NCI-H1105 treated with DMSO at 0.1 percent for 48 hours (cell line): ENCODE results near the gene GPR158.
"Not testable (repeated sequence)": the region's sequence is repeated elsewhere in the genome, so short reads cannot be mapped to it uniquely, and the experiment has no call there.

ENCODE experiments used
- DNase-seq: peaks from one replicate; lab custom pipeline; 2025; lab: John Stamatoyannopoulos, UW

GPR158 gene, protein sequence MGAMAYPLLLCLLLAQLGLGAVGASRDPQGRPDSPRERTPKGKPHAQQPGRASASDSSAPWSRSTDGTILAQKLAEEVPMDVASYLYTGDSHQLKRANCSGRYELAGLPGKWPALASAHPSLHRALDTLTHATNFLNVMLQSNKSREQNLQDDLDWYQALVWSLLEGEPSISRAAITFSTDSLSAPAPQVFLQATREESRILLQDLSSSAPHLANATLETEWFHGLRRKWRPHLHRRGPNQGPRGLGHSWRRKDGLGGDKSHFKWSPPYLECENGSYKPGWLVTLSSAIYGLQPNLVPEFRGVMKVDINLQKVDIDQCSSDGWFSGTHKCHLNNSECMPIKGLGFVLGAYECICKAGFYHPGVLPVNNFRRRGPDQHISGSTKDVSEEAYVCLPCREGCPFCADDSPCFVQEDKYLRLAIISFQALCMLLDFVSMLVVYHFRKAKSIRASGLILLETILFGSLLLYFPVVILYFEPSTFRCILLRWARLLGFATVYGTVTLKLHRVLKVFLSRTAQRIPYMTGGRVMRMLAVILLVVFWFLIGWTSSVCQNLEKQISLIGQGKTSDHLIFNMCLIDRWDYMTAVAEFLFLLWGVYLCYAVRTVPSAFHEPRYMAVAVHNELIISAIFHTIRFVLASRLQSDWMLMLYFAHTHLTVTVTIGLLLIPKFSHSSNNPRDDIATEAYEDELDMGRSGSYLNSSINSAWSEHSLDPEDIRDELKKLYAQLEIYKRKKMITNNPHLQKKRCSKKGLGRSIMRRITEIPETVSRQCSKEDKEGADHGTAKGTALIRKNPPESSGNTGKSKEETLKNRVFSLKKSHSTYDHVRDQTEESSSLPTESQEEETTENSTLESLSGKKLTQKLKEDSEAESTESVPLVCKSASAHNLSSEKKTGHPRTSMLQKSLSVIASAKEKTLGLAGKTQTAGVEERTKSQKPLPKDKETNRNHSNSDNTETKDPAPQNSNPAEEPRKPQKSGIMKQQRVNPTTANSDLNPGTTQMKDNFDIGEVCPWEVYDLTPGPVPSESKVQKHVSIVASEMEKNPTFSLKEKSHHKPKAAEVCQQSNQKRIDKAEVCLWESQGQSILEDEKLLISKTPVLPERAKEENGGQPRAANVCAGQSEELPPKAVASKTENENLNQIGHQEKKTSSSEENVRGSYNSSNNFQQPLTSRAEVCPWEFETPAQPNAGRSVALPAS (N-terminal part only)

DNA sequence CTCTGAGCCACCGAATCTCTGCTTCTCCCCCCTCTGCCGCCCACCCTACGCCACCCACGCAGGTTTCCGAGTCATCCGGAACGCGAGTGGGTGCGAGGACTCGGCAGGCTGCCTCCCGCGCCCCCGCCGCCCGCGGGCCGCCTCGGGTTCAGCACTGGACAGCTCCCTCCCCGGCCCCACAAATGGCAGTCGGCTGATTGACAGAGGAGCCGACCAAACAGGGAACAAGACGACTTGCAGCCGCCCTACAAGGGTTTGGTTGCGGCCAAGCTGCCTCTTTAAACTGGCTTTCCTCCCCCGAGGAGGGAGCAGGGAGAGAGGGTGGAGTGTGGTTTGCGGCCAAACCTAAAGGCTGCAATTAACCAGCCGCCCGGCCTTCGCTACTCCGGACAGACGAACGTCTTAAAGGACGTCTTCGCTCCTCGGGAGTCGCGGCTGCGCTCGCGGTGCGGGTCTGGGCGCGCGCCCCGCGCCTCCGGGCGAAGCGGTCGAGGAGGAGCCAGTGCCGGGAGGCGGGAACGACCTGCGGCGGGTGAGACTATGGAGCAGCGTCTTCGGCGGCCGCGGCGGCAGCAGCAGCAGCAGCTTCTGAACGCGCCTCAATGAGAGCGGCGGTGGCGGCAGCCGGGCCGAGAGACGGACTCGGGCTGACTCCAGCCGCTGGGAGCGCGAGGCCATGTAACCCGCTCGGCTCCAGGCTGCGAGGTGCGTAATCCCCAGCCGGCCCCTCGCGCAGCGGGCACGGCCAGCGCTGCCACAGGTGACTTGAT is at the start of gene GPR158:
Gene GPR158 (plus strand): TSS at position 541 of the 770 bp plus-strand sequence. CDS start 420 bp downstream, outside the sequence.
- DNase-seq = peak; percentile 78

- peak; percentile 63 for DNase-seq
Observed at GRCh38 chr10:25125201-25125611, 49.6 kb upstream of the GPR158 start.

DNA sequence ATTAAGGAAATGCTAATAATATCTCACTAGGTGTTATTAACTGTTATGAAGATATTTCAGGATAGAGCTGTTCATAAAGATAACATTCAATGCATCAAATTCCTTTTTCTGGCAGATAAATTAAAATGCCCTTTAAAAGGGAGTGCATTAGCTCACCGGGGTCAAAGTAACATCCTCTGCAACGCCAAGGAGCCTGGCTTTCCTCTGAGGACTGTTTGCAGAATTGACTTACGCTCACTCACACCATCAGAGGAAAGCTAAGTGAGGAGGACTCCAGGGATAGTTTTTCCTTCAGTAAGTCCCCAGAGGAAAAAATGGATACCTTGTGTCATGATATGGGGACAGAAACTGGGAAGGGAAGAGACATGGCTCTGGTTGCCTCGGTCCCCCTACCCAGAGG is 45.2 kb upstream of the GPR158 start:
- no peak for DNase-seq

DNA sequence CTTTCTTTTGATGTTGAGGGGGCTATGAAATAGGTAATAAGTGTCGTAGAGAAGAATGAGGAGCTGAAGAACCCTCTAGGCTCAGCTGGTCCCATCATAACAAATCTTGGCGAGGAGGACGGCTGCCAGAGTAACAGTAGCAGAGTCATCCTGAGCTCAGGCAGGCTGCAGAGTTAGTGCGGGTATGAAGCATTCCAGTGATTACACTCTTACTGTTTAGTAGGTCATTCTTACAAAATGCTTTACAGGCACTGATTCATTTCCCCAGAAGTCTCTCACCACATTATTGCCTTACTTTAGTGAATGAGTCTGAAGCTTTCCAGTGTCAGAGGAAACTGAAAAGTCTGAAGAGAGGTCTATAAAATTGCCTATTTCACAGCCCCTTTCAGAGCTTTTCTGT is 43.9 kb upstream of the GPR158 start:
- no peak for DNase-seq

GRCh38 chr10:25142116-25142864 is 32.5 kb upstream of the GPR158 start:
- DNase-seq = no peak

- DNase-seq = no peak
Observed at GRCh38 chr10:25157650-25158049, 17.2 kb upstream of the GPR158 start.

DNA sequence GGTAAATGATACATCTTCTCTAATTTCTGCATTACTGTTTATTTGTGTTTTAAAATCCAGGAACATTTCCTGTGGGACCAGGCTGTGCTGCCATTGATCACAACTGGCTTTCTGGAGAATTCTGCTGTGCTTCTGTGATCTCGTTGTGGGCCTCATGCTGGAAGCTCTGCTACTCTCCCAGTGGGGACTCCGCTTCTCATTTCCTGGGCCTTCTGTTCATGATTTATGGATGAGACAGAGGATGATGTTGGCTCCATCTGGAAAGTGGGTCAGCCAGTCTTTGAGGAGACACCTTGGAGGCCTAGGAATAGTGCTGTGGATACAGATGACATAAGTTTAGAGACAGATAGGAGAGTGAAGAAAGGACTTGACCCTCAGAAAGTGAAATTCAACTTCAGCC is 15.2 kb upstream of the GPR158 start:
- no peak for DNase-seq

DNA sequence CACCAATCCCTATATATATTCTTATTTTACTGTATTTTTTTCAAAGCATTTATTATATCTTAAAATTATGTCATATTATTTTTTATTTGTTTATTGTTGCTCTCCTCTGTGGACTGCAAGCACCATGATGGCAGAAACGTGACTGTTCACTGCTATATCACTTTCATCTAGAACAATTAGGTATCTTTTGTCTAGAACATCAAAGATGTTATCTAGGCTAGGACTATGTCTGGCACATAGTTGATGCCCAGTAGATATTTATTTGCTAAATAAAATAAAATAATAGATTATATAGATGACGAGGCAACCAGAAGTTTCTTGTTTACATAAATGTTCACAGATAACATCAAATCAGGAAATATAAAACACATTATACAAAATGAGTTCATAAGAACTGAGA is 12.4 kb upstream of the GPR158 start:
- DNase-seq = no peak

- DNase-seq = not testable (repeated sequence)
Observed at GRCh38 chr10:25163464-25163863, 11.3 kb upstream of the GPR158 start.

GRCh38 chr10:25169740-25170139 is 5.1 kb upstream of the GPR158 start:
- no peak for DNase-seq

DNA sequence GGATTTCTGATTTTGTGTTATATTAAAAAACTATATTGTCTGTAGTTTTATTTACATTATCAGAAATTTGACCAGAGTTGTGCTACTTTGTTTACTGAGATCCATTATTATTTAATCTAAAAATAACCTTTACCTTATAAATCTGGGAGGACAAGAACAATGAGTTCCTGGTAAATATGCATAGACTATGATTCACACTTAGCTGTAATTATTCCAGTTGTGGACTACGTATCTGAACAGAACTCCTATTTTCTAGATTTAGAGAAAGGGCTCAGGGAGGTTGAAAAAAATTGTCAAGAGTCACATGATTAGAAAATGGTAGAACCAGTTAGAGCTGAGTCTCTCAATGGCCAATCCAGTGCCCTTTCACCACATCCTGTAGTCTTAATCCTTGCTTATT is 4.2 kb upstream of the GPR158 start:
- DNase-seq = no peak

DNA sequence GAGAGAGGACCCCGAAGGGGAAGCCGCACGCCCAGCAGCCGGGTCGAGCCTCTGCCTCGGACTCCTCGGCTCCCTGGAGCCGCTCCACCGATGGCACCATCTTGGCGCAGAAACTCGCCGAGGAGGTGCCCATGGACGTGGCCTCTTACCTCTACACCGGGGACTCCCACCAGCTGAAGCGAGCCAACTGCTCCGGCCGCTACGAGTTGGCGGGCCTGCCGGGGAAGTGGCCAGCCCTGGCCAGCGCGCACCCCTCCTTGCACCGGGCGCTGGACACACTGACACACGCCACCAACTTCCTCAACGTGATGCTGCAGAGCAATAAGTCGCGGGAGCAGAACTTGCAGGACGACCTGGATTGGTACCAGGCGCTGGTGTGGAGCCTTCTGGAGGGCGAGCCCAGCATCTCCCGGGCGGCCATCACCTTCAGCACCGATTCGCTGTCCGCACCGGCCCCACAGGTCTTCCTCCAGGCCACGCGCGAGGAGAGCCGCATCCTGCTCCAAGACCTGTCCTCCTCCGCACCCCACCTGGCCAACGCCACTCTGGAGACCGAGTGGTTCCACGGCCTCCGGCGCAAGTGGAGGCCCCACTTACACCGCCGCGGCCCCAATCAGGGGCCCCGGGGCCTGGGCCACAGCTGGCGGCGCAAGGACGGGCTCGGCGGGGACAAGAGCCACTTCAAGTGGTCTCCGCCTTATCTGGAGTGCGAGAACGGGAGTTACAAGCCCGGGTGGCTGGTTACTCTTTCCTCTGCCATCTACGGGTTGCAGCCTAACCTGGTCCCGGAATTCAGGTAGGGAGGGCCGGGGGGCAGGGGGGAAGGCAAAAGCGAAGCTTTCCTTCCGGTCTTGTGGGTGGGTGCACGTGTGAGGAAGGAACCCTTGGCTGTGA is 973 bp downstream of the GPR158 start:
- DNase-seq = peak; percentile 26

- DNase-seq = peak; percentile 26
Observed at GRCh38 chr10:25176421-25176968, 1.7 kb downstream of the GPR158 start.

DNA sequence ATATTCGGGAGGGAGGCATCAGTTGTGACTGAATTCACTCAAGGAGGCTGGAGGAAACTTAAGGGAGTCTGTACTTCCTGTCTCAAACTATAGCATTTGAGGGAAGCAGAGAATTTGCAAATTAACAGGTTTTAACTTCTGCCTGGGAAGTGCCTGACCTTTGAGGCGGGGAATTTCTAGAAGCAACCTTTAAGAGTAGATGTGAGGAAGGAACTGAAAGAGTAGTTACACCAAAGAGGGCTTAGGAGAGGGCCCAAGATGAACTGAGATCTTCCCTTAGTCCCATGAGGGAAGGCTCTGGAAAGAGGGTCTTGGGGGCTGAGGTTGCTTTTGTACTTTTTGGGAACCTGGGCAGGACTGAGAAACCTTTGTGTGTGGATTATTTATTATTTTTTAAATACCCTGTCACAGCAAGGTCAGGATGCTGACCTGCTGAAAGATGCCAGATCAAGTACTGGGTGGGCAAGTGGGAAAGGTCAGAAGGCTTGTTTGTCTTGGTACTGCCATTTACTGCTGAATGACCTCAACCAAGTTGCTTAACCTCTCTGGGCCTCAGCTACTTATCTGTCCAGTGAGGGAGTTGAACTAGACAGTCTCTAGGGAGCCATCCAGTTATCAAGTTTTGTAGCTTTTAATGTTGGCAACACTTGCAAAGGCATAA is 2.4 kb downstream of the GPR158 start:
- no peak for DNase-seq

GRCh38 chr10:25177754-25178135 is 2.9 kb downstream of the GPR158 start:
- no peak for DNase-seq

DNA sequence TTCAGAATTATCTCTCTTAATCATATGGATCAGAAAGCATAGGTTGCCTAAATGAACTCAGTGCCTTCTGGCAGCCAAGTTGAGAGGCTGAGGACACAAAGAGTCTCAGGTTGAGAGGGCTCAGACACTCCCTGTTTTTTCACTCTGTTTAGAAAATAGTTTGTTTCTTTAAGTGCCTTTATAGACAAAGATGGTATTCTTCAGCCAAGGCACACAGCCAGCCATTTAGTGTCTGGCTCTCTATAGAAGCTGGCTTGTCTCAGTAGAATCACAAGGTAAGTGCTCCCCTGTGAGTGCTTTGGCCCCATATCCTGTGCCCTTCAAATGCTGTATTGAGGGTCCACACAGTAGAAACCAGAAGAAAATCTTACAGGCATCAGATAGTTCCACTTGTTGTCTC is 3.6 kb downstream of the GPR158 start:
- DNase-seq = no peak

DNA sequence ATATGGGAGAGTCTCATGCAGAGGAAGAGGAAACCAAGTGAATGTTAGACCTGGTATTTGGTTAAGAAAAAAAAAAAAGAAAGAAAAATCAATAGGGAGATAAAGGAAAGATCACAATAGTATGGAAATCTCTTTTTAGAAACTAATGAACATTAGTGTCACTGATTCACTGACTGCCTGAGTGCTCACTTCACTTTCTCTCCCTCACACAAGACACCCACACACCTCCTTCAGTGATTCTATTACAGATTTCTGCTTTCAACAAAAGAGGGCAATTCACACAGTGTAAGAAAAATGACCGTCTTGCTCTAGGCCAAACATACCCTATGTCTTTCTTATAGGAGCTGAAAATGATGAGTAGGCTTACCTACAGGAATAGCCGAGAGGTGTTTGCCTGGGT is 6.0 kb downstream of the GPR158 start:
- DNase-seq = no peak

- DNase-seq = no peak
Observed at GRCh38 chr10:25182636-25183035, 7.8 kb downstream of the GPR158 start.
